ENCODE data around the gene ADAMTSL2.

Gene ADAMTSL2

GRCh38 chr9:133584167-133584558 is 49.7 kb downstream of the ADAMTSL2 start:
- TF ChIP-seq CTCF (IDR thresholded peaks at IDR 0.05; ENCODE audit: low read depth, low read length), result no peak
- TF ChIP-seq EZH2phosphoT487 (IDR thresholded peaks at IDR 0.05; ENCODE audit: low read depth), result no peak
- Histone ChIP-seq H2AFZ (ENCODE audit: low read depth, low read length) (no peak overlapping the region), H3K4me1 (ENCODE audit: low read length) (no peaks in the 10 kb centered on the region), H3K27me3 (ENCODE audit: low read depth, low read length) (peaks cover 18% of the 10 kb centered on the region; the same call in 1 of the 2 replicates), H4K20me1 (ENCODE audit: insufficient read depth, low read length) (no peaks in the 10 kb centered on the region), H3K36me3 (replicated peaks; ENCODE audit: low read depth, low read length) (no peaks in the 10 kb centered on the region), H3K79me2 (ENCODE audit: low read length) (no peaks in the 10 kb centered on the region), H3K4me2 (ENCODE audit: low read length) (no peak overlapping the region), H3K9me3 (ENCODE audit: insufficient read depth, low read length) (no peaks in the 10 kb centered on the region), H3K27ac (ENCODE audit: low read length) (no peak overlapping the region), H3K4me3 (ENCODE audit: low read length) (no peak overlapping the region), H3K9ac (ENCODE audit: low read length) (no peak overlapping the region)

GRCh38 chr9:133584559-133585476 is 50.3 kb downstream of the ADAMTSL2 start:
- no peak overlapping the region for H3K9ac ChIP-seq (ENCODE audit: low read length)
- H3K36me3 ChIP-seq (replicated peaks; ENCODE audit: low read depth, low read length), result no peaks in the 10 kb centered on the region
- no peak for TF ChIP-seq CTCF (IDR thresholded peaks at IDR 0.05; ENCODE audit: low read depth, low read length)
- TF ChIP-seq EZH2phosphoT487 (IDR thresholded peaks at IDR 0.05; ENCODE audit: low read depth), result no peak
- H3K27me3 ChIP-seq (ENCODE audit: low read depth, low read length), result peaks cover 18% of the 10 kb centered on the region; the same call in 1 of the 2 replicates
- no peak overlapping the region for H3K4me2 ChIP-seq (ENCODE audit: low read length)
- no peak overlapping the region for H3K27ac ChIP-seq (ENCODE audit: low read length)
- H3K4me3 ChIP-seq (ENCODE audit: low read length), result no peak overlapping the region
- no peaks in the 10 kb centered on the region for H4K20me1 ChIP-seq (ENCODE audit: insufficient read depth, low read length)
- no peak overlapping the region for H2AFZ ChIP-seq (ENCODE audit: low read depth, low read length)
- no peaks in the 10 kb centered on the region for H3K79me2 ChIP-seq (ENCODE audit: low read length)
- H3K9me3 ChIP-seq (ENCODE audit: insufficient read depth, low read length), result no peaks in the 10 kb centered on the region
- no peaks in the 10 kb centered on the region for H3K4me1 ChIP-seq (ENCODE audit: low read length)

GRCh38 chr9:133585481-133586351 is 51.2 kb downstream of the ADAMTSL2 start:
- Histone ChIP-seq H3K79me2 (ENCODE audit: low read length) (no peaks in the 10 kb centered on the region), H3K27ac (ENCODE audit: low read length) (no peak overlapping the region), H3K9ac (ENCODE audit: low read length) (no peak overlapping the region), H3K9me3 (ENCODE audit: insufficient read depth, low read length) (no peaks in the 10 kb centered on the region), H4K20me1 (ENCODE audit: insufficient read depth, low read length) (no peaks in the 10 kb centered on the region), H3K4me1 (ENCODE audit: low read length) (no peaks in the 10 kb centered on the region), H2AFZ (ENCODE audit: low read depth, low read length) (no peak overlapping the region), H3K27me3 (ENCODE audit: low read depth, low read length) (peaks cover 18% of the 10 kb centered on the region; the same call in 1 of the 2 replicates), H3K4me2 (ENCODE audit: low read length) (no peak overlapping the region), H3K4me3 (ENCODE audit: low read length) (no peak overlapping the region), H3K36me3 (replicated peaks; ENCODE audit: low read depth, low read length) (no peaks in the 10 kb centered on the region)
- TF ChIP-seq EZH2phosphoT487 (IDR thresholded peaks at IDR 0.05; ENCODE audit: low read depth) (no peak), CTCF (IDR thresholded peaks at IDR 0.05; ENCODE audit: low read depth, low read length) (no peak)

- Histone ChIP-seq H3K9me3 (ENCODE audit: insufficient read depth, low read length) (no peaks in the 10 kb centered on the region), H2AFZ (ENCODE audit: low read depth, low read length) (no peak overlapping the region), H3K27ac (ENCODE audit: low read length) (no peak overlapping the region), H3K4me2 (ENCODE audit: low read length) (no peak overlapping the region), H3K27me3 (ENCODE audit: low read depth, low read length) (0 out of 2 replicates have a peak, but pooled peaks cover 6% of the 10 kb centered on the region), H3K36me3 (replicated peaks; ENCODE audit: low read depth, low read length) (no peaks in the 10 kb centered on the region), H4K20me1 (ENCODE audit: insufficient read depth, low read length) (no peaks in the 10 kb centered on the region), H3K9ac (ENCODE audit: low read length) (no peak overlapping the region), H3K4me1 (ENCODE audit: low read length) (no peaks in the 10 kb centered on the region), H3K4me3 (ENCODE audit: low read length) (no peak overlapping the region), H3K79me2 (ENCODE audit: low read length) (no peaks in the 10 kb centered on the region)
- TF ChIP-seq EZH2phosphoT487 (IDR thresholded peaks at IDR 0.05; ENCODE audit: low read depth), result no peak
- TF ChIP-seq CTCF (IDR thresholded peaks at IDR 0.05; ENCODE audit: low read depth, low read length), result no peak
Observed at GRCh38 chr9:133587051-133587450, 52.5 kb downstream of the ADAMTSL2 start.
